ENCODE results near the gene UPK1A.
A peak's percentile ranks its signal among the peaks of the same experiment; 100 is the strongest.

The UPK1A gene

DNA sequence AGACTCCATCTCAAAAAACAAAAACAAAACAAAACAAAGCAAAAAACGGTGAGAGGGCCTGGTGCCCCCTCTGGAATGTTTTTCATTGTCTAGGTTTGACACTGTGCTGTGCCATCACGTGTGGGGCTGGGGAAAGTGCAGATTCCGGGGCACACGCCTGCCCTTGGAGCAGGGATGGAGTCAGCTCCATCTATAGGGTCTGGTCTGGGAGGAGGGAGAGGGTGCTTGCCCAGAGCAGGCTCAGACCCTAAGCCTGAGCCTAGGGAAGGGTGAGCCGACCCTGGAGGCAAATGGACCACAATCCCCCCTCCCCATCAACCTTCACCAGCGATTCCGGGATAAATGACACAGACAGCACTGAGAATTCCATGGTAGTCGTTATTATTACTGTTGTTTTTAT lies 27.1 kb downstream of the UPK1A start:
- no peak for DNase-seq

DNA sequence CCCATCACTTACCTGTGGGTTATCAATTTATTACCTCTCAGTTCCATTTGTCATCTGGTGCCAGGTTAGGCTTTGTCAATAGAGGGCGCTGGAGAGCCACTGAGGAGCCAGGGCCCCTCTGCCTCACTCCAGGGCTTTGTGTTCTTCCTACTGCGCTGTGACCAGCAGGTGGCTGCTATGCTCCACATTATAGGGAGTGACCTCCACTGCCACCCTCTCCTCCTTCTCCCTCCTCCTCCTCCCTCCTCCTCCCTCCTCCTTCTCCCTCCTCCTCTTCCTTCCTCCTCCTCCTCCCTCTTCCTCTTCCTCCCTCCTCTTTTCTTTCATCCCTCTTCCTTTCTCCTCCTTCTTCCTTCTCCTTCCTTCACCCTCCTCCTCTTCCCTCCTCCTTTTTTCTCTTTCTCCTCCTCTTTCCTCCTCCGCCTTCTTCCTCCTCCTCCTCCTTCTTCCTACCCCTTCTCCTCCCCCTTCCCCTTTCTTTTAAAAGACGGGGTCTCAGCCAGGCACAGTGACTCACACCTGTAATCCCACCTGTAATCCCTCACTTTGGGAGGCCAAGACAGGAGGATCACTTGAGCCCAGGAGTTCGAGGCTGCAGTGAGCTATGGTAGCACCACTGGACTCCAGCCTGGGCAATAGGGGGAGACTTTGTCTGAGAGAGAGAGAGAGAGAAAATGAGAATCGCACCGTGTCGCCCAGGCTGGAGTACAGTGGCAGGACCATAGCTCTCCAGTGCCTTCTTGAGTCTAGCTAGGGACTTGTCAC lies 27.7 kb downstream of the UPK1A start:
- peak; percentile 71 for DNase-seq

DNA sequence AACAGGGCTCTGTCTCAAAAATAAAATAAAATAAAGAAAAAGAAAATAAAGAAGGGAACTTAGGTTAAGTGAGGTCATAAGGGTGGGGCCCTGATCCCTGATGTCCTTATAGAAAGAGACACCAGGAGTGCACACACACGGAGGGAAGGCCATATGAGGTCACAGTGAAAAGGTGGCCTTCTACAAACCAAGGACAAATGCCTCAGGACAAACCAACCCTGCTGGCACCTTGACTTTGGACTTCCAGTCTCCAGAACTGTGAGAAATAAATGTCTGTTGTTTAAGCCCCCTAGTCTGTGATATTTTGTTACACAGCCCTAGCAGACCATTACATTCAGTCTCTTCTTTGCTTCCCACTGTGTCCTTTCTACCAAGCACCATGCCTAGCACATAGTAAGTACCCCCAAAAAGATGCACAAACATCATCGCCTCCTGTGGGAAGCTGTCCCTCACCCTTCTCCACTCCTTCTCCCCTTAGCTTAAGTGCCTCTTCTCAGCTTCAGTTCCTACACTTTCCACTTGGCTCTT lies 29.6 kb downstream of the UPK1A start:
- no peak for DNase-seq

DNA sequence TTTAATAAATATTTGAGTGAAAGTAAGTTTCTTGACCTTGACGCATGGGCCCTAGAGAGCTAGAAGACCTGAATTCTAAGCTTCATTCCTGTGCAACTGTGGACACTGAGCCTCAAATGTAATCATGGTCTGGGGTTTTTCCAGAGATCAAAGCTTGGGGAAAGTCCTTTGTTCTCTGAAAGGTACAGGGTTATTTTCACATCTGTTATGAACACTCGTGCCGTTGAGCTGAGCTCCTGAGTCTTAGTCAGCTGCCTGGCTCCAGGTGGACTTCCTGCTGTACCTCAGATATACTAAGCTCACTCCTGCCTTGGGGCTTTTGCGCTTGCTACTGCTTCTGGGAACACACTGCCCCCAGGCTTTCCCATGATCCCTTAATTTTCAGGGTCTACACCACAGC lies 30.5 kb downstream of the UPK1A start:
- no peak for DNase-seq

DNA sequence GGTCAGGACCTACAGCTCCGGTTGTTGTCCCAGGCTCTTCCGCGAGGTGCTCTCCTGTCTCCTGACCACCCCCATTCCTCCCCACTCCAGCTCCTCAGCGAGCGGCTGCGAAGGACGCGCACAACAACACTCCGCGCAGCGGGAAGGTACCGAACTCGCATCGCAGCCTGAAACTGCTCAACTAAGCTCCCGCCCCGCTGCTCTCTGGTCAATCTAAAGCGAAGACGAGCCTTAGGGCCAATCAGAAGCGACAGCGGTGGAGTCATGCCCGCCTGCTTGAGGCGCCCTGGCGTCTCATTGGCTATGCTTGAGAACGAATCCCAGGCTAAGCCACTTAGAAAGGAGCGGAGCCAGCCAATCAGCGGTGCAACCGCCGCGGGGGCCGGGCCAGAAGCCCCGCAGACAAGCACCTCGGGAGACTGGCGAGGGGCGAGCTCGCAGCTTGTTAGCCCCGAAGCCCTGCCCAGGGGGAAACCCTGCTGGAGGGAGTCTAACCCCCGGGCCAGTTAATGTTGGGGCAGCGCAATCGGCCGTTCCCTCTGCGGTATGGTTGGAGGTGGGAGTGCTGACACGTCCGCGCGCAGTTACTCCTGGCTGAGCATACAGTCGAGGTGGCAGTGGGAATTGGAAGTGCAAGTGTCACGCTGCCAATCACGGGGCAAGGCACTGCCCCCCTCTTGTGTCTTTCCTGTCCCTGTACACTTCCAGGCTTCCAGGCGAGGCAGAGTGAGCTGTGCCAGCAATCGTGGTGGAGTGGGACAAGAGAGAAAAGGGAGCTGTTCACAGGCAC lies 36.1 kb downstream of the UPK1A start:
- peak; percentile 90 for DNase-seq

DNA sequence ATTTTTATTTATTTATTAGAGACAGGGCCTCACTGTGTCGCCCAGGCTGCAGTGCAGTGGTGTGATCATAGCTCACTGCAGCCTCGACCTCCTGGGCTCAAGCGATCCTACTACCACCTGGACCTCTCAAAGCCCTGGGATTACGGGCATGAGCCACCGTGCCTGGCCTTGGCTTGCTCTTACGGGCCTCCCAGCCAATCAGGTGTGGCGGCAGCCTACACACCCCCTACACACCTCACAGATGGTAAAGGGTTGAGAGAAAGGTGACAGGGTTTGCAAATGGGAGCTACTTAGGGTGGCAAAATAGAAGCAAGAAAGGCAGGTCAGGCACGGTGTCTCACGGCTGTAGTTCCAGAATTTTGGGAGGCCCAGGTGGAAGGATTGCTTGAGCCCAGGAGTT lies 37.0 kb downstream of the UPK1A start:
- DNase-seq = no peak

DNA sequence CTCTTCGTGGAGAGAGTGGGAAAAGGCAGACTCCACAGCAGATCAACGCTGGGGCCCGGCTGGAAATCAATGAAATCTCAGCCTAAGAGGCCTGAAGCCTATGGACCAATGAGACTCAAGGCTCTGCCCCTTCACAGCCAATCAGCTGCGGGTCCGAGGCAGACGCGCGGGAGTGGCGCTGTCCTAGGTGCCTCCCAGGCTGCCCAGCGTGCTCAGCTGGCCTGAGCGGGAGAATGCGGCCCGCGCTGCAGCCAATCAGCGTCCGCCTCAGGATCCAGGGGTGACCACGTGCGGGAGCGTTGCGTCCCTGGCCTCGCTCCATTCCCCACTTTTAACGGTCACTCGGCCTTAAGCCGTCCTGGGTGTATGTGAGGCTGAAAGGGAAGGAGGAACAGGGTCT lies 37.9 kb downstream of the UPK1A start, which contains the start of gene ZBTB32:
TSS of gene ZBTB32 (plus strand) at position 341 of the 400 bp plus-strand sequence. CDS start 10,069 bp downstream, outside the sequence.
- DNase-seq = no peak

DNA sequence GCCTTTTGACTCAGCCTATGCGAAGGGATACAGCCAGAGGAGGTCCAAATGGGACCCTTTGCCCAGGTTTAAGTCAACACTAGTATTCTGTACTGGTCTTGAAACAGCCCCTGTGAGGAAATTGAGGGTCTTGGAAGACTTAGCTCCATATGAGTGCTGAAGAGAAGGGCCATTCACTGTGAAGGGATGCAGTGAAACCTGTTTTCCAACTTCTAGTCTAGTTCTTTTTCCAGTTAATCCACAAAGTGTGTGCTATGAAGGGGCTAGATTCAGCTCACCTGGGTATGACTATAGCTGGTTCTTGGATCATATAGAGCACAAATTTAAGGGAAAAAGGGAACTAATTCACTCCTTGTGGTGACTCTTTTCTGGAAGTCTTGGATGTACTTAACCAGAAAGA lies 42.1 kb downstream of the UPK1A start:
- no peak for DNase-seq

DNA sequence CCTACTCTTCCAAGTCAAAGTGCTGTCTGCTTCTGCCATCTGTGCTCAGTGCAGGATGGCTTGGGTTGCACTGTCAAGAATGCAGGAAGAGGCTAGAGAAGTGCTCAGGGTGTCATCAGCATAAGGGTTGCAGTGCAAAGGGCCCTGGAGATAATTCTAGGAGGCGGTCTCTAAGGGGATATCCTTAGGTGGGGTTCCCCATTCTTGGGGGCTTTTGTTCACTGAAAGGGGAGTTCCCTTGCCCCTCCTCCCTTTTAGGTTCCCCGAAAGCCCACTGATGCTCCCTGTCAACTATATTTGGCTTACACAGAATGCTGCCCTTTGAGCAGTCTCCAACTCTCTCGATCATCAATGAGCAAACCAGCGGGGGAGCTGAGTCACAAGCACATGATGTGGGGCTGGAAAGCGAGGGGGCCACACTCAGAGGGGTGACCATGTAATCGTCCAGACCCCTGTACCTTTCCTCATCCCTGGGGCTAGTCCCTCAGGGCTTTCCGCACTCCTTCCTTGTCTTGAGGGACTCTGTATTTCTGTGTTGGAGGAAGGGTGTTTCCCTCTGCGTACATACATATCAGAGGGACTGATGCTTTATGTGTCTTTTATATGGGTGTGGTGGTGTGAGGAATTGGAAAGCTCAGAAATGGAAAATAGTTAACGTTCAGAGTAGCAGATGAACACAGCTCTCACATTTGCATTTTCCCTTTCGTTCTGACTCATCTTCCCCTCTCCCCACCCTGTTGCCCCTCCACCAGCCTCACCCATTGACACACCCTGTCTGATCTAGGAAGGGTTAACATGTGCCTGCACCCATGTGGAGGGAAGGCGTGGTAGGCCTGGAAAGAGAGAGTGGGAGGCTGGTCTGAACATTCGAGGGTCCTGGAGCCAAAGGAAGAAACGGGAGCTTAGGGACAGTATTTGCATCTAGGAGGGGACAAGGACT lies 44.7 kb downstream of the UPK1A start:
- no peak for DNase-seq

DNA sequence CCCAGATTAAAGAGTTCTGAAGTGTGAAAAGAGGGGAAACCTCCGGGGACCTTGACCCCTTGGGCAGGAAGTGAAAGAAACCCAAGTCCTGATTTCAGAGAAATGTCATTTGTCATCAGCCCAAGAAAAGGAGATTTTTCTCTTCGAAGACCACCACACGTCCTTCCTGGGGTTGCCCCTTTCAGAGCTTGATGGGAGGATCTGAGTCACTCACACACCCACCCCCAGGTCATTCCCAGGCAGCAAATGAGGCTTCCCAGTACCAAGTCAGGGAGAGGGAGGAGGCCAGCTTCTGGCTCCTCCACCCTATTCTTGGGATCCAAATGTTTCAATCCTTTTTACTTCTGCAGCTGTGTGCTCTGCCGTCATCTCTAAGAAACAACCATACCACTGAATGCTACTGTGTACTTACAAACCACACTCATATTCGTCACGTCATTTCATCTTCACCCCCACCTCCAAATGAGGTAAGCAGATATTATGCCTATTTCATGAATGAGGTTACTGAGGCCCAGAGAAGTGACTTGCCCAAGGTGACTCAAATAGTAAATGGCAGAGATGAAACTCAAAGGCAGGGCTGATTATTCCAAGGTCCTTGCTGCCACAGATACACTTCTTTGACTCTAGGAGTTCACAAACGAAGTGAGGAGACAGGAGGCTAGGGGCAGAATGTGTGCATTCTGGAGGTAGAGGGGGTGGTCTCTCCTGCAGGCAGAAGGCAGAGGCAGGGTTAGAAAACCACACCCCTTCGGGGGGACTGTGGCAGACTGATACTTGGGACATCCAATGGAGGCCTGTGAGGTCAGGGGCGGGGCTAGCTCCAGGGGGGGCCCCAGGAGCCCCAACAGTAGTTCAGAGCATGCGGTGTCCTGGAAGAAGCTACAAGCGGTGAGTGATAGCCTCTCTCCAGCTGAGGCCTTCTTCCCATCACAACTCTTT lies 46.5 kb downstream of the UPK1A start:
- no peak for DNase-seq

DNA sequence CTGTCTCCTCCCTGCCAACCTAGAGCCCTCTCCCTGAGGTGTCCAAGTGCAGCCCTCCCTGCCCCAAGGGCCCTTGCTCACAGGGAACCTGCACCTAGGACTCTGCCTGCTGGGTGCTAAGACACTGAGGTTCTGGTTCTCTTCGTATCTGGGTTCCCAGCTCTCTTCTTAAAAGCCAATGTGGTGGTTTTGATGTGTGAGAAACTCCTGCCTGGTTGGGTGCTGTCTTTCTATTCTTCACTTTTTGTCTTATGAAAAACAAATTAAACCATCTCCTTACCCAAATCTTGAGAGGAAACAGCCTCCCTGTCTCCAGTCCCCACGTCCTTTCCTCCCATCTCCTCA lies 47.2 kb downstream of the UPK1A start:
- DNase-seq = no peak

DNA sequence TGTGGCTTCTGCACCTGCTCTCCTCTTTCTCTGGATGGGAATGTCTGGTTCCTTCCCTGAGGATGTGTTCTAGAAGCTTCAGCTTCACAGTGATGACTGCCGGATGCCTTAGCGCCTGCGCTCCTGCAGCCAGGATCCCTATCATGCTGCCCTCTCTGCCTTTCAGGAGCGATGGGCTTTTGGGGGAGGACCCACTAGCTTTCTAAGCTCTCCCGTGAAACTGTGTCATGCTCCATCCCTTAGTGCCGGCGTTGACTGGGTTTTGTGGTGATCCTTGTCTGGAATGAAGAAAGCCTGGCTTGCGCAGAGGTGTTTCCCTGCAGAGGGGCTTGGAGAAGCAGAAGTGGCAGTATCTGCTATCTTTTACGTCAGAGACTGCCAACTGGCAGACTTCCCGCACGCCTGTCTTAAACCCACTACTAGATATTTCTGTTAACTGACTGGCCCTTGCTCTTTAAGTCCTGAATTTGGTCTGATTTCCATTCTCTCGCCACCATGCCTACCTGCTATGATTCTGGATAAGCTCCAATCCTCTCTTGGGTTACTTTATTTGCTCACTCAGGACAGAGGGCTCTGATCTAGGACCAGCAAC lies 47.7 kb downstream of the UPK1A start:
- no peak for DNase-seq

DNA sequence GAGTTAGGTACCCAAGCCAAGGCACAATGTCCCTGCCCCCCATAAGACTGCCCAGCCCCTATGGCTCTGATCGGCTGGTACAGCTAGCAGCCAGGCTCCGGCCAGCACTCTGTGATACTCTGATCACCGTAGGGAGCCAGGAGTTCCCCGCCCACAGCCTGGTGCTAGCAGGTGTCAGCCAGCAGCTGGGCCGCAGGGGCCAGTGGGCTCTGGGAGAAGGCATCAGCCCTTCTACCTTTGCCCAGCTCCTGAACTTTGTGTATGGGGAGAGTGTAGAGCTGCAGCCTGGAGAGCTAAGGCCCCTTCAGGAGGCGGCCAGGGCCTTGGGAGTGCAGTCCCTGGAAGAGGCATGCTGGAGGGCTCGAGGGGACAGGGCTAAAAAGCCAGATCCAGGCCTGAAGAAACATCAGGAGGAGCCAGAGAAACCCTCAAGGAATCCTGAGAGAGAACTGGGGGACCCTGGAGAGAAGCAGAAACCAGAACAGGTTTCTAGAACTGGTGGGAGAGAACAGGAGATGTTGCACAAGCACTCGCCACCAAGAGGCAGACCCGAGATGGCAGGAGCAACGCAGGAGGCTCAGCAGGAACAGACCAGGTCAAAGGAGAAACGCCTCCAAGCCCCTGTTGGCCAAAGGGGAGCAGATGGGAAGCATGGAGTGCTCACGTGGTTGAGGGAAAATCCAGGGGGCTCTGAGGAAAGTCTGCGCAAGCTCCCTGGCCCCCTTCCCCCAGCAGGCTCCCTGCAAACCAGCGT lies 48.5 kb downstream of the UPK1A start:
- DNase-seq = no peak

DNA sequence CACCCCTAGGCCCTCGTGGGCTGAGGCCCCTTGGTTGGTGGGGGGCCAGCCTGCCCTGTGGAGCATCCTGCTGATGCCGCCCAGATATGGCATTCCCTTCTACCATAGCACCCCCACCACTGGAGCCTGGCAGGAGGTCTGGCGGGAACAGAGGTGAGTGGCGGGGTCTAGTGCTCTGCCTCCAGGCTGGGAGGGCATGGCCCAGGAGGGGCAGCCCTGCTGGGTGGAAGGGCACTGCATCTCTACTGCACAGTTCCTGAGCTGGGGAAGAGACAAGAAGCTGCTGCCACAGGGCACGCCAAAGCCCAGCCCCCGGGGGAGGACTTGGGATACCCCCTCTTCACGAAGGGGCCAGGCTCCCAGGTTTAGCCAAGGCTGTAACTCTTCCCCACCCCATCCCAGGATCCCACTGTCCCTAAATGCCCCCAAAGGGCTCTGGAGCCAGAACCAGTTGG lies 49.1 kb downstream of the UPK1A start:
- DNase-seq = no peak

DNA sequence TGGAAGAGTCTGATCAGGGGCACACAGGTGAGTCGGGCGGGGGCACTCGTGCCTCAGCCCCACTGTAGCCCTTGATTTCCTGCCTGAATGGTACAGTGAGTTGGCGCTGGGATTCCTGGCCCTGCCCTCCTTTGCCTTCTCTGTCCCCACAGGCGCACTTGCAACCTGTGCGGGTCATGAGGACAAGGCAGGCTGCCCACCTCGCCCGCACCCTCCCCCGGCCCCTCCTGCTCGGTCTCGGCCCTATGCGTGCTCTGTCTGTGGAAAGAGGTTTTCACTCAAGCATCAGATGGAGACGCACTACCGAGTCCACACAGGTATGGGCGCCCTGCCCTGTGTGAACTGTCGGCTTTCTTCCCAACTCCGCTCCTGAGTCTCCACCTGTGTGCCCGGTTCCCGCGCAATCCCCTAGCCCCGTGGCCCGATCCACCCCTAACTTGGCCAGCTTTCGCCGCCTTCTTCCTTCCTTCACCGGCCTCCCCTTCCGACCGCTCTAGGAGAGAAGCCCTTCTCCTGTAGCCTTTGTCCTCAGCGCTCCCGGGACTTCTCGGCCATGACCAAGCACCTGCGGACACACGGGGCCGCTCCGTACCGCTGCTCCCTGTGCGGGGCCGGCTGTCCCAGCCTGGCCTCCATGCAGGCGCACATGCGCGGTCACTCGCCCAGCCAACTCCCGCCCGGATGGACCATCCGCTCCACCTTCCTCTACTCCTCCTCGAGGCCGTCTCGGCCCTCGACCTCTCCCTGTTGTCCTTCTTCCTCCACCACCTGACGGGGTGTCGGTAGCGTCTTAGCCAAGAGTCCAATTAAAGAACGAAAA lies 49.9 kb downstream of the UPK1A start:
- no peak for DNase-seq

DNA sequence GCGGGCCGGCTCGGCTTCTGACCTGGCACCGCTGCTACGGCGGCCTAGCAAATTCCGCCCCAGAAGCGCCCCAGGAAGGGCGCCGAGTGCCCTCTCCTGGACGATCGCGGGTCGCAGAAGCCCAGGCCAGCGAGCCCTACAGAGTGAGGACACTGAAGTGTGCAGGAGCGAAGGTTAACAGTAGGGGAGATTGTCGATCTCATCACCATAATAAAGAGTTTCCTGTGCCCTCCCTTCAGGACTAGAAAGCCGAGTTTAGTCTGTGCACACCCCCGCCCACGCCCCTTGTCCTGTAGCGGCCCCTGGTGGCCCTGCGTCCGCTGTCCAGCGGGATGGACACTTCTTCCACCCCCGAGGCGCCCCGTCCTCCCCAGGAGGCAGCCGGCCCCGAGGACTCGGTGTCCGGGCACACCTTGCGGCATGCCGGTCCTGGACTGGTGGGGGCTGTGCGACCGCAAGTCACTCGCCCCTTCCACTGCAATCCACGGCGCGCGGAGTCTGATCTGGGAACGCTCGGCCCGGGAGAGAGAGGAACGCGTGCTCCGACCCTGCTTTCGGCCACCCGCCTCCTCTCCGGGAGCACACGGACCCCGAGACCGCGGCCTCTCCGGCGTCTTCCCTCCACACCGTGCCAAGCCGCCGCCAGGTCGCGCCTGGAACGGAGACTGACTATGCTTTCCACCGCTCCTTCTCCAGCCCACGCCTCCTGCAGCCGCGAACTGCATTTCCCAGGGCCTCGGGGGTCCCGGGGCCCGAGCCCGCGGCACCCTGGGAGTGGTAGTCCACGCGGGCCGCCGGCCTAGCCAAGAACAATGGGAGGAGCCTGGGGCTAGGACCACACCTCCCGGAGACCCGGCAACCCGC lies 50.7 kb downstream of the UPK1A start:
- peak; percentile 84 for DNase-seq

DNA sequence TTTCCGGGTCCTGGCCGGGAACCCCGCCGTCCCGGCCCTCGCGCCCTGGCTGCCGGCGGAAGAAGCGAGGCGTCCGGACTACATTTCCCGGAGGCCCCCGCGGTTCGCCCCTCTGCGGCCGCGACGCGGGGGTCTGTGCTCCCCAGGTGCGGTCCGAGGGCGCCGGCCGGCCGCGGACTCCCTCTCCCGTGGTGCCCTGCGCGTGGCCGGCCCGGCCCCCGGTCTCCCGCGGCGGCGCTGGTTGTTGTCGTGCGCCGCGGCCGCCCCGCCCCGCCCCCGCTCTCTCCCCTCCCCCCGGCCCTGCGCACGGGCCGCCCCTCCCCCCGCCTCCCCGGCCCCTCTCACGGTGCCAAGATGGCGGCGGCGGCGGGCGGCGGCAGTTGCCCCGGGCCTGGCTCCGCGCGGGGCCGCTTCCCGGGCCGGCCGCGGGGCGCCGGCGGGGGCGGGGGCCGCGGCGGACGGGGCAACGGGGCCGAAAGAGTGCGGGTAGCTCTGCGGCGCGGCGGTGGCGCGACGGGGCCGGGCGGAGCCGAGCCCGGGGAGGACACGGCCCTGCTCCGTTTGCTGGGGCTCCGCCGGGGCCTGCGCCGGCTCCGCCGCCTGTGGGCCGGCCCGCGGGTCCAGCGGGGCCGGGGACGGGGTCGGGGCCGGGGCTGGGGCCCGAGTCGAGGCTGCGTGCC lies 51.5 kb downstream of the UPK1A start, which contains the start of gene KMT2B:
TSS of gene KMT2B (plus strand) at position 339 of the 680 bp plus-strand sequence. CDS start at position 355, 16 bp downstream.
- no peak for DNase-seq

Measured in NCI-H2029 treated with DMSO at 0.1 percent for 48 hours (cell line).